NCI-H748 (cell line): ENCODE results near the gene SASH3.

Source experiments
- DNase-seq: peaks from one replicate; lab custom pipeline; 2025; ENCODE audit not compliant: unreplicated experiment; lab: John Stamatoyannopoulos, UW

SASH3 gene

DNA sequence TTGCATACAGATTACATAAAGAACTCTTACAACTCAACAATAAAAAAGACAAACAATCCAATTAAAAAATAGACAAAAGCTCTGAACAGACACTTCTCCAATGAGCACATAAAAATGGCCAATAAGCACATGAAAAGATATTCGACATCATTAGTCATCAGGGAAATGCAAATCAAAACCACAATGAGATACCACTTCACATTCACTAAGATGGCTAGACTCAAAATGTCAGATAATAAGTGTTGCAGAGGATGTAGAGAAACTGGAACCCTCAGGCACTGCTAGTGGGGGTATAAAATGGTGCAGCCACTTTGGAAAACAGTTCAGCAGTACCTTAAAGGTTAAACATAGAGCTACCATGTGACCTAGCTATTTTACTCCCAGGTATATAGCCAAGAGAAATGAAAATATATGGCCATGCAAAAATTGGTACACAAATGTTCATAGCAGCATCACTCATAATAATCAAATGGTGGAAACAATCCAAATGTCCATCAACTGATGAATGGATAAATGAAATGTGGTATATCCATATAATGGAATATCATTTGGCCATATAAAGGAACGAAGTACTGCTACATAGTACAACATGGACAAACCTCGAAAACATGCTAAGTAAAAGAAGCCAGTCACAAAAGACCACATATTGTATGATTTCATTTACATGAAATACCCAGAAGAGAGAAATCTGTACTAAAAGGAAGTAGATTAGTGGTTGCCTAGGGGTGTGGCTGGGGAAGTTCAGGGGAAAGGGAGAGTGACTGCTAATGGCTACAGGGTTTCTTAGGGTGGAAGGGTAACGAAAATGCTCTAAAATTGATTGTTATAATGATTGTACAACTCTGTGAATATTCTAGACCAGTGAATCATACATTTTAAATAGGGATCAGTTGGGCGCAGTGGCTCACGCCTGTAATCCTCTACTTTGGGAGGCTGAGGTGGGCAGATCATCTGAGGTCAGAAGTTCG lies 29.4 kb downstream of the SASH3 start:
- DNase-seq: no peak

DNA sequence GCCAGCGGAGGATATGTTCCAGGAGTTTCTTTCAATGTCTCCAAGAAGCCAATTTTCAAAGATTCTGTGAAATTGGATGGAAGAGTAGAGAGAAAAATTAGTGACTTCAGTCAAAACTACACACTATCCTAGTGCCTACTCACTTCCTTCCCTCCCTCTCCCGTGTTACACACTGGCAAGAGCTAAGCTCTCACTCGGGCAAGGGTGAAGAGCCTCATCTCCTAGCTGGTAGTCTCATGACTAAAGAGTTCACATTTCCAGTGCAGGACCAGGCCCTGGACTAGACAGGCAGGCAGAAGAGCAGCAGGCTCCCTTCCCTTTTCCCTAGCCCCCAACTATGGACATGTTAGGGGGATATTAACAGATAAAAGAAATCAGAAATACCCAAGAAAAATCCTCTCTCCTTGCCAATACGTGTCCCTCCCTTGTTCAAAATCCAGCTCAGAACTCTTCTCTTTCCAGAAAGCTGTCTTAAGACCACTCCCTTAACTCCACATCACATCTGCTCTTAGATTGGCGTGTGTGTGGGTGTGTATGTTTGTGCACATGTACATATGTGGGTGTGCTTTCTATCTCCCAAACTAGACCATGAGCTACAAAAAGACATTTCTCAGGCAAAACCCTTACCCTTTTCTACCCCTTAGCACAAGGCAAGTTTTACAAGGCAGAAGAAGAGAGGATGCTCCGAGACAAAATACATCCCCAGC lies 34.1 kb downstream of the SASH3 start:
- no peak for DNase-seq

- DNase-seq: no peak
These were observed 38.4 kb downstream of the SASH3 start for GRCh38 chrX:129818123-129818522.

DNA sequence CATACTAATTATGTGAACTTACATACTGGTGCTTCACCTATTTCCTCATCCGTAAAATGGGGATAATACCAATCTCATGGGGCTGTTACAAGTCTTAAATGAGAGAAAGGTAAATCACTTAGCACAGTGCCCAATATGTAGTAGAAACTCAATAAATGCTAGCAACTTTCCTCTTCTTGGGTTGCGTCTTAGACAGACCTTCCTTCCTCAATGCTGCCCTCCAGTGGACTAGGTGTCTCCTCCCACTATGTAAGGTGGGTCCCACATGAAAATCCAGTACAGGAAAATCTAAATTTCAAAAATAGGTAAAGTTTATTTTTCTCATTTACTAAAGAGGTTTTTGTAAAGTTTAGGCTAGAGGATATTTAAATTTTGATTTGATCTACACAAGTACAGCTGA lies 43.4 kb downstream of the SASH3 start:
- DNase-seq: peak; percentile 13

DNA sequence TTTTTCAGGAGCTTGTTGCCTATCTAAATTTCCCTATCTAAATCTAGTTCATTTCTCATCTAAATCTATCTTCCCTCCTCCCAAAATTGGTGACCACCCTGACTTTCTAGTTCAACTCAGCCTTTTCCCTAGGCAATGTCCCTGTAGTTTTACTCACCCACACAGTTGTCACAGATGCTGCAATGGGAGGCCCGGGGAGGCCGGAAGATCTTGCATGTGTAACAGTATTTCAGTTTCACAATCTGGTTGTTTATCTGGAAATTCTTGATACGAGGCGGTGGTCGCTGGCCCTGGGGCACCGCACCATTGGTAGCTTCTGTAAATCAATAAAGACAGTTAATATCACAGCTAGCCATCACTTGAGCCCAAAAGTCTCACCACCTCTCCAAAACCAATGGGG lies 43.8 kb downstream of the SASH3 start:
- DNase-seq: no peak

GRCh38 chrX:129824620-129825019 lies 44.9 kb downstream of the SASH3 start:
- no peak for DNase-seq

GRCh38 chrX:129825746-129826505 lies 46.2 kb downstream of the SASH3 start:
- DNase-seq: no peak

GRCh38 chrX:129830494-129830893 lies 50.7 kb downstream of the SASH3 start:
- peak; percentile 6 for DNase-seq

DNA sequence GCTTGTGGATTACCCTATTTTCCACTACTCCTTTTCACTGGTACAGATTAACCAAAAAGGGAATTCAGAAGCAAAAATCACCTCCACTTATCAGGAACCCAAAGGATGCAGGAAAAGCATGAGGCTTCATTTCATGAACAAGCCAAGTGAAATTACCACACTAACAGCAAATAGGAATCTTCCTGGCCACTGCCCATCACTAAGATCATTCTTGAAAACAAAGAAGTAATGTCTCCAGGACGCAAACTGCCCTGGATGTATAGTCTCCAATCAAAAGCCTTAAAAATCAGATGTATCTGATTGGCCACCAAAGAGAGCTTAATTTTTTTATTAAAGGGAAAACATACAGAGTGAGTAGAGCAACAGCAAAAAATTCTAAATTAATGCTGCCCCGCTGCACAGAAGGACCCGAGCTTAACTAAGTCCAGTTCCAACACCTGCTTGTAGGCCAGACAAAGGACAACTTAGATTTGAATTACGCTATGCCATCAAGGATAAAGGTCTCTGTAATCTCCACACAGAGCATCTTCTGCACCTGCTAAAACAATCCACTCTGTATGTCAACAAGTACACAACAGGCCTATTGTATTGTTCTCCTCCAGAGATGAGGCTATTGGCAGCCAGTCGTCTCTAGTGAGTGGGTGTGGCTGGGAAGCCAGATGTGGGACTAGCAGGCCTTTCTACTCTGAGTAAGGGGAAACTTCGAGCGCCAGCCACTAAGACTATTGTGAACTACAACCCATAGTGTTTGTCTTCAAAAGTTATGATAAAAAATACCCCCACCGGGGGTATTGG lies 51.5 kb downstream of the SASH3 start:
- DNase-seq: peak; percentile 93

- DNase-seq: no peak
These were observed 53.6 kb downstream of the SASH3 start for GRCh38 chrX:129833153-129833990.

GRCh38 chrX:129836827-129837226 lies 57.1 kb downstream of the SASH3 start:
- no peak for DNase-seq

- no peak for DNase-seq
These were observed 60.6 kb downstream of the SASH3 start for GRCh38 chrX:129840344-129840743.

DNA sequence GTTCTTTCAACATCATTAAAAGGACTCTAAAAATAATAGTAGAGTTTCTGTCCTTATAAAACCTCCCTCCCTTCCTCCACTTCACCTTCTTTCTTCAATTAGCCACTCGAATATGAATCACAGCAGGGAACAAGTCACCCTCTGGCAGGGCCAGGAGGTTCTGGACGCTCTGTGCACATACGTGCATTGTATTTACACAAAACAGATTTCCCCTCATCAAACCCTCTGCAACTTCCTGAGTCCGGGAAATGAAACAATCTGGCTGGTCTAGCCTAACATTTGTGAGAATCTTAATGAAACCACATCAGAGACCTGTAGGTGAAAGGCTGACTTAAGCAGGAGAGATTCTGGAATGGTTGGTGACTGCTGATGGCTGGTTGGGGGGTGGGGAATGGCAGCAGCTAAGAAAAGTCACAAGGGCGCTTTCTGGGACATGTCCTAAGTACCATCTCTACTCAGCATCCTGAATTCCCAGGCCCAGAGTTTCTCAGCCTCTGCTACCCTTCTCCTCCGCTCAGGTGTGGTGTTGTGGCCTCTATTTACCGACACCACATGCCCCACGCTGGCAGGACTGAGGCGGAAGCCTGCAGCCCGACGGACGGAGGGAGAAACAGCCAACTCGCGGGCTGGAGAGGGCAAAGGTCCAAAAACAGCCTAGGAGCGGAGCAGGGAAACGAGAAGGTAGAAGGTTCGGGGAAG lies 62.9 kb downstream of the SASH3 start:
- DNase-seq: peak; percentile 45

GRCh38 chrX:129843209-129843458 lies 63.4 kb downstream of the SASH3 start:
- no peak for DNase-seq

DNA sequence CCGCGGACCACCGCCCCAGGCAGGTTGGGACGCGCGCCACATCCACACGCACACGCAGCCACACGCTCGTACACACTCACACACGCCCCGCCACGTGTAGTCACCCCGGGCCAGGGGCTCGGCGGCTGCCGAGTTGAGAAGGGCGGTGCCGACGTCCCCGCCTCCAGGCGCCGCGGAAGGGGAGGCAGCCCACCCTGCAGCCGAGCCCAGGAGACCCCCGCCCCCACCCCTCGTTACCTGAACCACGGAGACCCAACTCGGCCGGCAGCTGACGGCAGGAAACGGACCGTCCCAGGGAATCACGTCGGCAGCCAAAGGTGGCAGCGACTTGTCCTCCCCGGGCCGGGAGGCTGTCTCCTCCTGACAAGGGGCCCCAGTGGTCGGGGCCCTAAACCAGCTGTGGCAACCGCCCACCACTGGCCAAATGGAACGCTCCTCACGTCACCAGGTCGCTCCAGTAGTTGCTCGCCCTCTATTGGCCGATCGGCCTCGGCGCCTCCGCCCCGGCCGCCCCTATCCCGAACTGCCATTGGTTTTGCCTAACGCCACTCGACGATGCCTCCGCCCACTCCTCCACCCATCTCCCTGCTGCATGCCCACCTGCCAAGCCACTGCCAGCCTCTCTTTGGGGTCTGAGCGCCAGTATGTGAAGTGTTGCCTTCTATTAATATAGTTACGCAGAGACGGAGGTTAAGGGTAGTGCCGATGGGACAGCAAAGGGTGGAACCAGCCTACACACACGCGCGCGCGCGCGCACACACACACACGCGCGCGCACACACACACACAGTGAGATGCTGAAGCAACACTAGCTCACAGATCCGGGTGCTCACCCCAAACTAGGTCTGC lies 63.9 kb downstream of the SASH3 start, which contains the start of gene ZDHHC9:
TSS of gene ZDHHC9 (minus strand) at position 428 of the 848 bp plus-strand sequence. CDS start 1,941 bp downstream, outside the sequence.
- peak; percentile 94 for DNase-seq
